Measurements from ENCODE around the gene DPM1.

Gene DPM1

DNA sequence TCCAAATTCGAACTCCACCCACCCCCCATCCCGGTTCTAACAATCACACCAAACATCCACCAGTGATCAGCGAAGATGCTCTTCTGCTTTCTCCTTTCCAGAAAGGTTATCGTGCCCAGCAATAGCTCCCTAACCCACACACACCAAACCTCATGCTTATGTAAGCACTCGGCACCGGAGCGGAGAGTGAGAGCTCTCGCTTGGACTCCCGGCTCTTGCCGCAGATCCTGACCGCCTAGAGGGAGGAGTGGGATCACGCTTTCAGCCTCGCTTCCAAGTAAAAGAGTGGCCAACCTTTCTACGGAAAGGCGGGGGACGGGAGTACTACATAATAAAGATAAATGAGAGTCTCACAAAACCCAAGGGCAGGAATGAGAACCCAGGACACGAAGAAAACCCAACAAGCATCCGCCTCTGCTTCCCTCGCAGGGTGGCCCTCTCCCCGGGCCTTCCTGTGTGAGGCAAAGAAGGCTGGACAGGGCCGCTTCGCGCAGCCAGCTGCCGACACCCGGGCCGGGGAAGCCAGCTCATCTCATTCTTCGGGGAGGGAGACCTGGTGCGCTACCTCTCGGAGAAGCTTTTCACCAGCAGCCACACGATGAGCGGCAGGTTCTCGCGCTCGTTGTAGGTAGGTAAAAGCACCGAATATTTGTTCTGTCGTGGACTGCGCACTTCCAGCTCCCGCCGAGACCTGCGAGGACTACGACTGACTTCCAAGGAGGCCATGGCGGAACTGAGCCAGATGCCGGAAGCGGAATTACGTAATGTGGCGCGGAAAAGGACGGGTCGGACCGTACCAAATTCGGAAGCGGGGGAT, at the start of gene DPM1:
DPM1 (minus strand) TSS at position 735 of the 817 bp plus-strand sequence; CDS start at position 726, 9 bp downstream.
- DNase-seq (ENCODE audit: low read depth in 2 of 2): peak; percentile 77 to 82

DNA sequence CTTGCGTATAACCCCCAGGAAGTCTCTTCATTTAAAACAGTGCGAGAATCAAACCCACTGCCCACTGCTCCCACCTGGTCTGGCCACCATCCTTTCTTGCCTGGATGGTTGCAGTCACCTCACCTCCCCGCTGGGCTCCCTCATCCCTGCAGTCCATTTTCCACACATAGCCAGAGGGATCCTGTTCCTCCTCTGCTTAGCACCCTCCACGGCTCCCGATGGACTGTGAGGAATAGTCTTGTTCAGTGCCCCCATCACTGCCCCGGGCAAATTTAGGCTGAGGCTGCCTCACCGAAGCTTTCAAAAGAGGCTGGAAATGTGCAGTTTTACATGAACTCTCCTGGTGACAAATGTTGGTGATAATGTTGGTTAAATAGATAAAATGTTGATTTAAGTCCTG, 46.9 kb upstream of the DPM1 start:
- no peak for DNase-seq (ENCODE audit: low read depth in 2 of 2)

DNA sequence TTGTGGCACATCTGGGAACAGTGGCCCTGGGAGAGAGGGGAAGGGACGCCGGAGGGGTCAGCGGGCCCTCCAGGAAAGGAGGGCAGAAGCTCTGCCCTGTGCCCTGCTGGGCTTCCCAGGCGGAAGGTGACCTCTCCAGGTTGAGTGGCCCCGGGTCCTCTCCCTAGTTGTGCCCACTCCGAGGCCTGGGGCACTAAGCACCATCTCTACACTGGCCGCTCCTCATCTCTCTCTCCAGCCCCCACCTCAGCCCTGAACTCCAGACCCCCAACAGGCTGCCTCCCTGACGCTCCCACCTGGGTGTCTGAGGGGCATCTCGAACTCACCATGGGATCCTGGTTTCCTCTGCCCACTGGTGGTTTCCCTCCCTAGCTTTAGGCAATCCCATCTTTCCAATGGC, 46.4 kb upstream of the DPM1 start:
- DNase-seq (ENCODE audit: low read depth in 2 of 2): no peak

GRCh38 chr20:51004305-51004727, 46.0 kb upstream of the DPM1 start:
- no peak for DNase-seq (ENCODE audit: low read depth in 2 of 2)

DNA sequence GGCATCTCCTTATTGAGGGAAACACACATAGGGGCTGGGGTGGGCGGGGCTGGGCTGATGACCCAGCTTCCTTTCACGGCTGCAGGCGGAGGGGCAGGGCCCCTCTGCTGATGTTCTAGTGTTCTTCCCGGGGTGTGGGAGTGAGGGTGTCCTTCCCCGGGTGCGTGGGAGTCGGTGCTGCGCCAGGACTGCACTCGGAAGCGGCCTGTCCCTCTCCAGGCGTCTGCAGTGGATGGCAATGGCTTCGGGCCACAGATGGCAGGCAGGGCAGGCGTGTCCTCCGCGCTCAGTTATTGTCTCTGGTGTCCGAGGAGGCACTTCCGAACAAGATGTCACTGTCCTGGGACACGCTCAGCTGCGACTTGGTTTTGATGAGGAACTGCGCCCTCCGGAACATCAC, 45.4 kb upstream of the DPM1 start:
- DNase-seq (ENCODE audit: low read depth in 2 of 2): no peak

- no peak for DNase-seq (ENCODE audit: low read depth in 2 of 2)
These were observed 44.3 kb upstream of the DPM1 start for GRCh38 chr20:51002633-51003032.

DNA sequence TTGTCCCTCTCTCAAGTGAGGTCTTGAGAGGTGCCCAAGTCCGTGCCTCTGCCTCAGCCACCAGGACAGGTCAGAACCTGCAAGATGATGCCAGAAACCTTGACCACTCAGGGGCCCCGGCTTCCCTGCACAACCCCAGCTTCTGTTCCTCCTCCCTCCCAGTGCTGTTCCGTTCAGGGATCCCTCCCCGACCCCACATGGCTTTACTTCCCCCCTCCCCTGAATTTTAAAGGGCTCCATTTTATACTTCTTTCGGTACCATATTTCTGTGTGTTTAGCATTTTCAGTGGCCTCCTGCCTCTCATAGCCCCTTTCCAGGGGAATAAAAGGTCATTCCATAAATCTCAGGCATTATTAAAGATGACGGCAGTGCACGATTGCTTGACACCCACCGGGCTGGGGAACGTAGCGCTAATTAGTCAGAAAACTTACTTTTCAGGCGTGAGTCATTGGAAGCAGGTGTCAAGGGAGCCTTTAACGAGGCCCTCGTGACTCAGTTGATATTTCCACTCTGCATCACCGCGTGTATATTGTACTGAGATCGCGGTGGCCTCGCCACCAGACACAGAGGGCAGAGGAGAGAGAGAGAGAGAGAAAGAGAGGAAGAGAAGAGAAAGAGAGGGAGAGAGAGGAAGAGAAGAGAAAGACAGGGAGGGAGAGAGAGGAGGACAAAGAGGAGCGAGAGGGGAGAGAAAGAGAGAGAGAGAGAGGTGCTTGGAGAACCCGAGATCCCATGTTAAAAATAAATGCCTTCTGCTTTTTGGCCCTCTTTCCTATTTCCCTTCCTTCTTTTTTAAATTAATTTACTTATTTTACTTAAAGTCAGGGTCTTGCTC, 43.3 kb upstream of the DPM1 start:
- DNase-seq (ENCODE audit: low read depth in 2 of 2): no peak

DNA sequence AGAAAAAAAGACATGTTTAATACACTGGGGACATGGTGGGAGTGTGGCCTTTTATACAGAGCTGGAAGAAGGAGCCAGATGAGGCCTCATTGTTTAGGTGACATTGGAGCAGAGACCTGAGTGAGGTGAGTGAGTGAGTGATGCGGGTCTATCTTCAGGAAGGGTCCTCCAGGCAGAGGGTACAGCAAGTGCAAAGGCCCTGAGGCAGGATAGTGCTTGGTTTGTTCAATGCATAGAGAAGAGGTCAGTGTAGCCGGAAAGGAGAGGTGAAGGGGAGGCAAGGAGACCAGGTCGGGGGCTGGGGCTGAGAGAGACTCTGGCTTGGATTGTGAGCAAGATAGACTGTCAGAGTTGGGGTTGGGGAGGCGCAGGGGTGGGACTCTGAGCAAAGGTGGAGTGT, 41.0 kb upstream of the DPM1 start:
- DNase-seq (ENCODE audit: low read depth in 2 of 2): no peak

DNA sequence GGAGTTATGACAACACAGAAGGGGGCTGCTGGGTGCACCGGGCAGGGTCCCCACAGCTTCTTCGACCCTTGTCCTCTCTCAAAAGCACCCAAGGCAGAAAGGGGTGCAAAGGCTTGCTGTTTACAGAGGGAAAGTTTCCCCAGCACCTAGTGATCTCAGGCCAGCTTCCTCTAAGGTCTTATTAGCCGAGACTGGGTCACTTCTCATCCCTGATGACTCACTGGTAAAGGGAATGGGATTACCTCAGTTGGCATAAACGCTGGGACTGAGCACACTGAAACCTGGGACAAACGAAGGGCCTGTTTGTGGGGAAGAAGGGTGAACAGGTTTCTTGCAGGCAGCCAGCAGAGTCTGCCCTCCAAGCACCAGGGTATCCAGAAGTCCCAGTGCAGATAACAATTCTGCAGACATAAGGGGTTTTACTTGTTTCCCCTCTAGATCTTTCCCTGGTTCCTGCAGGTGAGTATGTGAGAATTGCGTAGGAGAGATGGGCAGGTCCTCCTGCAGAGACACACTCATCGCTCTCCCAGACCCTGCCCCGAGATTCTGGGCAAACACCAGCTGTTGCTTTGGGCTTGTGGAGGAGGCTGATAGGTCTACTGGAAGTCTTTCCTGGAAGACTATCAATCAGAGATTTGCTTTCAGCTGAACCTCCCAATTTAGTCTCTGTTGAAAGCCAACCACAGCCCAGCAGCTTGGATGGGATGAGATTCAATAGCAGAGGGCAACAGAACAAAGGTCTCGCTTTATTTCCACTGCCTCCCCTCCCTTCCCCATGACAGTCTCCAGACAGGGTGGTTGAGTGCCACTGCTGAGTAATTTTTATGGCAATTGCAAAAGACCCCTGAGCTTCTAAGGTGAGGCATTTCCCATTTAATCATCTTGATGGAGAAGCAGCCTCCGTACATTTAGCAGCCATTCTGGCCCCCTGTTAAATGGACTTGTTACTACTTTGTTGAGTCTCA, 38.9 kb upstream of the DPM1 start:
- no peak for DNase-seq (ENCODE audit: low read depth in 2 of 2)

DNA sequence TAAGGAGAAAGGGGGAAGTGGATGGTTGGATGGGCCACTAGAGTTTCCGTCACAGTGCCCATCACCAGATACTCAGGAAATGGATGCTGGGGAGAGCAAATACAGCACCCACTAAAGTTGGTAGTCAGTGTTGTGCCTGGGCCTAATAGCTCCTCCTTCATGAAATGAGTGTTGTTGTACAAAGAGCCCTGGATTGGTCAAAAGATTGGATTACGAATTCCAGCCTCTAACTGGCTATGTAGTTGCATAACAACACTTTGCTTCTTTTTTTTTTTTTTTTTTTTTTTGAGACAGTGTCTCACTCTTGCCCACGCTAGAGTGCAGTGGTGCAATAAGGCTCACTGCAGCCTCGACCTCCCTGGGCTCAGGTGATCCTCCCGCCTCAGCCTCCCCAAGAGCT, 37.2 kb upstream of the DPM1 start:
- DNase-seq (ENCODE audit: low read depth in 2 of 2): no peak

DNA sequence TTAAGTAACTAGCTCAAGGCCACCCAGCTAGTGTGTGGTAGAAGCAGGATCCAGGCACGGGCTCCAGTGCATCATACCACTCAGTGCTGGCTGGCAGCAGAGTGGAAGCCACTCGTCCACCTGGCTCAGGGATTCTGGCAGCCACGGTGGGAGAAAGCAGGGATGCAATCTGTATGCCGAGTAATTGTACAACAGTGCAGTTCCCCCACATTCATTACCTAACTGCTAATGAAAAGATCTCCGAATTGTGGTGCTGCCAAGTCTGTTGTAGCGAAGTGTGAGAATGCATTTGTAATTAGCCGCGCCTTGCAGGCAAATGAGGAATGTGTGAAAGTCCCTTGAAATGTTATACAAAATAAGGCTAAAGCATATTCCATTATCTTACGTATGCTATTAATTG, 35.5 kb upstream of the DPM1 start:
- DNase-seq (ENCODE audit: low read depth in 2 of 2): no peak

GRCh38 chr20:50992733-50993457, 34.6 kb upstream of the DPM1 start:
- peak in 1 of 2 donors; percentile 36 for DNase-seq (ENCODE audit: low read depth in 2 of 2)

- DNase-seq (ENCODE audit: low read depth in 2 of 2): no peak
These were observed 34.0 kb upstream of the DPM1 start for GRCh38 chr20:50992336-50992732.

DNA sequence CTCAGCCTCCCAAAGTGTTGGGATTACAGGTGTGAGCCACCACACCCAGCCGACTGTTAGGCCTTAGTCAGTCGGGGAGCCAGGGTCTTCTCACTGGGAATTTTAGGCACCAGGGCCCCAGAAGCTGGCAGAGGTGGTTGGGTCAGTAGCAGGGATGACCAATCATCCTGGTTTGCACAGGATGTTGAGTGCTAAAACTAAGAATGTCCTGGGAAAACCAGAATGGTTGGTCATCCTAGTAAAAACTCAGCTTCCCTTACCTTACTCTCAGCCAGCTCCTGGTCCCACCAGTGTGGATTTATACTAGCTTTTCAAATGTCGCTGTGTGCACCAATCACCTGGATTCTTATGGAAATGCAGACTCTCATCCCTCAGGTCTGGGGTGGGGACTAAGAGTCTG, 32.7 kb upstream of the DPM1 start:
- no peak for DNase-seq (ENCODE audit: low read depth in 2 of 2)

DNA sequence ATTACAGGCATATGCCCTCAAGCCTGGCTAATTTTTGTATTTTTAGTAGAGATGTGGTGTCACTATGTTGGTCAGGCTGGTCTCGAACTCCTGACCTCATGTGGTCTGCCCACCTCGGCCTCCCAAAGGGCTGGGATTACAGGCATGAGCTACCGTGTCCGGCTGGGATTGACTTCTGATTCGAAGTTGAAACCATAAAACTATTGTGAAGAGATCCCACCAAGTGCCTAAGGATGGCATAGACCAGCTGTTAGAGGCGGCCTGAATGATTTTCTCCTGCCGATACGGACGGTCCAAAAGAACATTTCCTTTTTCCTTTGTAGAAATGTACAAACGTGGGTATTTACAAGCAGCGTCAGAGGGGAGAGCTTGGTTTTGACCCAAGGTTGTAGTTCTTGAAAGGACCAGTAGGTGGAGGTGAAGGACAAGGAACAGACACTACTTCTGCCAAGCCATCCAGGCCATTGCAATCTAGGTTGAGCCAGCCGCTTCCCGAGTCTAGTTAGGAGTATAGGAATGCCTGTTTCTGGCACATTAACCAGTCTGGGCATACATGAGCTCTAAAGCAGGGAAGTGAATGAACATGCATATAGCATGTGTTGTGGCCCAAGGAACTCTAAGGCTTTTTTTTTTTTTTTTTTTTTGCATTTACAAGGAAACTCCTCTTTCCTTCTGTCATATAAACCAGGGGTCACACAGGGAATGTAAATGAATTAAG, 29.3 kb upstream of the DPM1 start:
- peak; percentile 13 to 74 for DNase-seq (ENCODE audit: low read depth in 2 of 2)

DNA sequence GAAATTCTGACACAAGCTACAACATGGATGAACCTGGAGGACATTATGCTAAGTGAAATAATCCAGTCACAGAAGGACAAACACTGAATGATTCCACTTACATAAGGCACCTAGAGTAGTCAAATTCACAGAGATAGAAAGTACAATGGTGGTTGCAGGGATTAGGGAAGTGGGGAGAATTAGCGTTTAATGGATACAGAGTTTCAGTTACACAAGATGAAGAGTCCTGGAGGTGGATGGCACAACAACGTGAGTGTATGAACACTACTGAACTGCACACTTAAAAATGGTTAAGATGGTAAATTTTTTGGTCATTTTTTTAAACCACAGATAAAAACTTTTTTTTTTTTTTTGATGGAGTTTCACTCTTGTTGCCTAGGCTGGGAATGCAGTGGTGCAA, 25.0 kb upstream of the DPM1 start:
- no peak for DNase-seq (ENCODE audit: low read depth in 2 of 2)

GRCh38 chr20:50982363-50982762, 24.0 kb upstream of the DPM1 start:
- no peak for DNase-seq (ENCODE audit: low read depth in 2 of 2)

- DNase-seq (ENCODE audit: low read depth in 2 of 2): no peak
These were observed 23.3 kb upstream of the DPM1 start for GRCh38 chr20:50981714-50982048.

- DNase-seq (ENCODE audit: low read depth in 2 of 2): peak; percentile 57 to 62
These were observed 22.8 kb upstream of the DPM1 start for GRCh38 chr20:50980851-50981713.

Data from activated CD4-positive, alpha-beta T cell treated with anti-CD3 and anti-CD28 coated beads for 24 hours (primary cell).